Cardiac fibroblast (primary cell): Measurements from ENCODE around the gene CDKL5.

Source experiments
- DNase-seq, 2 donors: peaks; one replicate each; pipeline versions ENCODE4 v3.0.0 to v3.0.0-alpha.2; 2010; ENCODE audit warnings: low read depth in 2 of 2
- H3K4me3 ChIP-seq, 2 donors: replicated peaks in 1 of 2; 1 replicate in 1 of 2; 2 replicates in 1 of 2; pipeline ENCODE4 v1.5.1; 2011; ENCODE audit warnings: low read depth in 2 of 2, low read length in 2 of 2, mild to moderate bottlenecking in 2 of 2, moderate library complexity in 1 of 2
- TF ChIP-seq, protein P1 (sequence below): IDR thresholded peaks from one replicate; pipeline ENCODE4 v1.5.1; 2011; ENCODE audit warnings: low read depth, mild to moderate bottlenecking, low read length, inconsistent platforms

Gene CDKL5

DNA sequence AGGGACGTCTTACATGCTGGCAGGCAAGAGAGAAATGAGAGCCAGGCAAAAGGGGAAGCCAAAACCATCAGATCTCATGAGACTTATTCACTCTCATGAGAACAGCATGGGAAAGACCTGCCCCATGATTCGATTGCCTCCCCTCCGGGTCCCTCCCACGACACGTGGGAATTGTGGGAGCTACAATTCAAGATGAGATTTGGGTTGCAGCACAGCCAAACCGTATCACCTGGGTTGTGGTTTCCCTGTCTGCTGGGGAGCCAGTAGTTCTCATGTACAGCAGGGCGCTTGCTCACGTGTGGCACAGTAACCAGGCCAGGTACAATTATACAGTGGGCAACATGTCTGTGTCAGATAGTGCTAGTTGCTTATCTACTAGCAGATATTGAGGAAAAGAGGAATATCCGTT, 257.6 kb downstream of the CDKL5 start:
- H3K4me3 ChIP-seq: no peak overlapping the region
- TF ChIP-seq, protein P1, sequence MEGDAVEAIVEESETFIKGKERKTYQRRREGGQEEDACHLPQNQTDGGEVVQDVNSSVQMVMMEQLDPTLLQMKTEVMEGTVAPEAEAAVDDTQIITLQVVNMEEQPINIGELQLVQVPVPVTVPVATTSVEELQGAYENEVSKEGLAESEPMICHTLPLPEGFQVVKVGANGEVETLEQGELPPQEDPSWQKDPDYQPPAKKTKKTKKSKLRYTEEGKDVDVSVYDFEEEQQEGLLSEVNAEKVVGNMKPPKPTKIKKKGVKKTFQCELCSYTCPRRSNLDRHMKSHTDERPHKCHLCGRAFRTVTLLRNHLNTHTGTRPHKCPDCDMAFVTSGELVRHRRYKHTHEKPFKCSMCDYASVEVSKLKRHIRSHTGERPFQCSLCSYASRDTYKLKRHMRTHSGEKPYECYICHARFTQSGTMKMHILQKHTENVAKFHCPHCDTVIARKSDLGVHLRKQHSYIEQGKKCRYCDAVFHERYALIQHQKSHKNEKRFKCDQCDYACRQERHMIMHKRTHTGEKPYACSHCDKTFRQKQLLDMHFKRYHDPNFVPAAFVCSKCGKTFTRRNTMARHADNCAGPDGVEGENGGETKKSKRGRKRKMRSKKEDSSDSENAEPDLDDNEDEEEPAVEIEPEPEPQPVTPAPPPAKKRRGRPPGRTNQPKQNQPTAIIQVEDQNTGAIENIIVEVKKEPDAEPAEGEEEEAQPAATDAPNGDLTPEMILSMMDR: no peak
- DNase-seq: no peak

DNA sequence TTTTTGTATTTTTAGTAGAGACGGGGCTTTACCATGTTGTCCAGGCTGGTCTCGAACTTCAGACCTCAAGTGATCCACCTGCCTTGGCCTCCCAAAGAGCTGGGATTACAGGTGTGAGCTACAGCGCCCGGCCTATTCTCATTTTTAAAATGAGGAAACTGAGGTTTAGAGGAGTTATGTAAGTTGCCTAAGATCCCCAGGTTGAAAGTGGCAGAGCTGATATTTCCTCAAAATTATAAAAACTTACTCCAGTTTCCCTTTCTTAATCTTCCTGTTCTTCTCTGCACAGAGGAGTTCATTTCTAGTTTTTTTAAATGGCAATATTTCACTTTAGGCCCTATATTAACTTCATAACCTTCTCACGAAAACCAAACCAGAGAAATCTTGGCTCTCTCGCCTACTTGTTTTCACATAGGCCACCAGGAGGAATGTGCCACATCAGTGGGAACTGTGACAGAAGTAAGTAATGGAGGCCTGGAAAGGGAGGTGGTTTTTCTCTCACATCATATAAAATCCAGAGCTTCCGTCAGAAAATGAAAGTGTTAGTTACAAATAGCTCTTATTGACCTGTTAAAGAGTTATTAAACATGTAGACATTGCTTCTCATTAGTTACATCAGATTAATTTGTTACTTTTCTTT, 262.6 kb downstream of the CDKL5 start:
- no peak overlapping the region for H3K4me3 ChIP-seq
- DNase-seq: no peak

DNA sequence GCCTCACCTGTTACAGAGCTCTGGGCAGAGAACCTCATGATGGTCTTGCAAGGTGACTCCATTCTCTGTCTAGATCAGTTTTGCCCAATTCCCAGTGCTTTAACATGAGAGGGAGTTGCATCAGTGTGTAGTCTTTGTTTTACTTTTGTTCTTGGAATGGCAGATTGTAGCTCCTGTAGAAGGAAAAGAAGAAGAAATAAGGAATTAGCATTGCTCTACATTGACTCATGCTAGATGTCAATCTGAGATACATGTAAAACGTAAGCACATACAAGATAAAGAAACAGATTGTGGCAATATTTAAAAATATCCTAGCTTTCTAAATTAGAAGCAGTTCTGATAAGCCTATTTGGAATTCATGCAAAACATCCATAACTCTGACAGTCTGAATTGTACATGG, 266.0 kb downstream of the CDKL5 start:
- H3K4me3 ChIP-seq: no peak overlapping the region
- no peak for DNase-seq
- TF ChIP-seq, protein P1: no peak

More for the DNA sequence above, 262.6 kb downstream of the CDKL5 start:
- TF ChIP-seq, protein P1: no peak

DNA sequence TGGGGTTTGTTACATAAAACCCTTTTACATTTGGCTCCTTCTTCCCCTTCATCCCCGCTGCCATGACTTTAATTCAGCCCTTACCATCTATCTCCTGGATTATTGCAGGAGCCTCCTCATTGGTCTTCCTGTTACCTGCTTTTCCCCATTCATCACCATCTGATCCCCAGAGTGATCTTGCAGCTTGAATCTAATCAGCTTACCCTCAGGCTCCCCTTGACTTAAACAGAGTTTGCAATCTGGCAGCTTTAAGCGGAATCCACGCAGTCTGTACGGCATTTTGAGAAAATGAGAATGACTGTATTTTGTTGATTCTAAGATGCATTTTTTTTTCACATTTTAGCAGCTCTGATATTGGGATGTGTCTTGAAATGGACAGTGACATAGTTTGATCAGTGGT, 267.1 kb downstream of the CDKL5 start:
- H3K4me3 ChIP-seq: no peak overlapping the region
- no peak for DNase-seq
- TF ChIP-seq, protein P1: no peak

DNA sequence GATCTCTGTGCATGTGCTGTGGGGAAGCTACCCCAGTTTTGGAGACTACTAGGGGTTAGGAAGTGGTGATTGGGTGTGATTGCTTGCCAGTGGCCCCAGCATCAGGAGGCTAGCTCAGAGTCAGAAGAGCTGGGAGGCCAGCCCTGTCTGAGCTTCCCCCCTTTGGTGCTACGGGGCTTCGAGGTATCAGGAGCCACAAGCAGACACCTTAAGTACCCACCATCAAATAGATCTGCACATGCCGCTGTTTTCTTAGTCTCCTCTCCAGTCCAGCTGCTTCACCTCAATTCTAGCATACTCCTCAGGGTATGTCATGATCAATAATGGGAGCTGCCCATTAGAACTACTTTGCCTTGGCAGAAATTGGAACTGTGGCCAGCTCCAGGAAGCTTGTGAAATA, 271.2 kb downstream of the CDKL5 start:
- DNase-seq: no peak
- TF ChIP-seq, protein P1: no peak
- H3K4me3 ChIP-seq: no peak overlapping the region

DNA sequence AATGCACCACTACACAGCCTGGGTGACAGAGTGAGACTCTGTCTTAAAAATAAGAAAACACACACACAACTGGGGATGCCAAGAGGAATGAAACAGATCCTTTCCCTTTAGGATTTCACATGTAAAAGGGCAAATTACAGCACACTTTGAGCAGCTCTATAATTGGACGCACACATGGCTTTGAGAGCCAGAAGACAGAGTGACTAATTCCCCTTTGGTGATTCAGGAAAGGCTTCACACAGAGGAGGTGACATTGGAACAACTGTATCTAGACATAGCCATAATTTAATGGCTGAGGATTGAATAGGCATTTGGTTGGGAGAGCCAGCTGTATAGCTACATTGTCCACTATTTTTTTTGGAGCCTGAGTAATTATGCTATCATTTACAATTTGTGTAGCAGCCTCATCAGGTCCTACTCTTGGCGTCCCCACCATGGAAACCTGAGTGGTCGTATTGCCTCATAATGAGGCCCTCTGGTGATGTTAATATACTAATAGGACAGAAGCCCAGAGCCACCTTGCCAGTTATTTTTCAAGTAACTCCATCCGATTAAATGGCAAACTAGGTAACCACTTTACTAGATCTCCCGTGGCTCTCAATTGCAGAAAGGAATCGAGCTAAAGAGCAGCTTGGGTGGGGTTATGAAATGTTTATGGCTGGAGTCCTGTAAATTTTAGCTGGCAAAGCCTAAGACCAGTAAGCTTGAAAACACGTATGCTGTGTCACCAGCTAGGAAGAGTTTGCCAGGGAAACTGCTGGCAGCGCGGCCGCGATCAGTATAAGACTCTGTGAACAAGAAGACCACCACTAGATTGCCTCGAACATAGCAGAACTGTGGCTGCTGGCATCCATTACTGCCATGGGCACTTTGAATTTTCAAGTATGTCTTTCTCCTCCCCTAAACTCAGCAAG, 273.6 kb downstream of the CDKL5 start:
- no peak for DNase-seq
- no peak overlapping the region for H3K4me3 ChIP-seq
- TF ChIP-seq, protein P1: no peak
